Measurements from ENCODE around the gene ADO.

DNA sequence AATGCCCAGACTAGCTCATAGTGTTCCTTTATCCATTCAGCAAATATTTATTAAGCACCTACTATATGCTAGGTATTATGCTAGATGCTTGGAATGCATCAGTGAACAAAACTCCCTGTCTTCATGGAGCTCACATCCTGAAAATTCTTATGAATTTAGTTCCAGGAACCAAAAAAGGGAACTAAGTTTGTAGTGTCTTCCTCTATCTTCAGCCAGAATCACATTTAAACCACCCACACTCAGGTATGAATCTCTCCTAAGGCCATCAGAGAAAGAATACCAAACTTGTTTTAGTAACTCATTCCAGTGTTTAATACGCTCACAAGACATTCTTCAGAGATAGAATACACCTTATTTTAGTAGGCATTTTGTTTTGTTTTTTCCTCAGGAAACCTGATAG, 21.8 kb downstream of the ADO start:
- no peak for TF ChIP-seq CTCF (IDR thresholded peaks at IDR 0.05)
- no peak for TF ChIP-seq CREB1 (CRISPR knock-in tag; IDR thresholded peaks at IDR 0.05)
- no peak for TF ChIP-seq GABPB1 (CRISPR knock-in tag; IDR thresholded peaks at IDR 0.05)
- TF ChIP-seq TEAD4 (CRISPR knock-in tag; IDR thresholded peaks at IDR 0.05): no peak
- no peak for TF ChIP-seq ATF1 (CRISPR knock-in tag; IDR thresholded peaks at IDR 0.05)
- no peak for TF ChIP-seq AFF4 (CRISPR knock-in tag; IDR thresholded peaks at IDR 0.05; ENCODE audit: borderline replicate concordance)
- TF ChIP-seq MLX (CRISPR knock-in tag; IDR thresholded peaks at IDR 0.05): no peak
- TF ChIP-seq, protein P1, sequence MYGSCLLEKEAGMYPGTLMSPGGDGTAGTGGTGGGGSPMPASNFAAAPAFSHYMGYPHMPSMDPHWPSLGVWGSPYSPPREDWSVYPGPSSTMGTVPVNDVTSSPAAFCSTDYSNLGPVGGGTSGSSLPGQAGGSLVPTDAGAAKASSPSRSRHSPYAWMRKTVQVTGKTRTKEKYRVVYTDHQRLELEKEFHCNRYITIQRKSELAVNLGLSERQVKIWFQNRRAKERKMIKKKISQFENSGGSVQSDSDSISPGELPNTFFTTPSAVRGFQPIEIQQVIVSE (CRISPR knock-in tag; IDR thresholded peaks at IDR 0.05; ENCODE audit: borderline replicate concordance): no peak
- no peak for TF ChIP-seq JUN (CRISPR knock-in tag; IDR thresholded peaks at IDR 0.05)
- TF ChIP-seq HMGXB4 (CRISPR knock-in tag; IDR thresholded peaks at IDR 0.05): no peak
- no peak for TF ChIP-seq NR3C1 (CRISPR knock-in tag; conservative IDR thresholded peaks at IDR 0.05; ENCODE audit: low read depth)
- TF ChIP-seq, protein P2, sequence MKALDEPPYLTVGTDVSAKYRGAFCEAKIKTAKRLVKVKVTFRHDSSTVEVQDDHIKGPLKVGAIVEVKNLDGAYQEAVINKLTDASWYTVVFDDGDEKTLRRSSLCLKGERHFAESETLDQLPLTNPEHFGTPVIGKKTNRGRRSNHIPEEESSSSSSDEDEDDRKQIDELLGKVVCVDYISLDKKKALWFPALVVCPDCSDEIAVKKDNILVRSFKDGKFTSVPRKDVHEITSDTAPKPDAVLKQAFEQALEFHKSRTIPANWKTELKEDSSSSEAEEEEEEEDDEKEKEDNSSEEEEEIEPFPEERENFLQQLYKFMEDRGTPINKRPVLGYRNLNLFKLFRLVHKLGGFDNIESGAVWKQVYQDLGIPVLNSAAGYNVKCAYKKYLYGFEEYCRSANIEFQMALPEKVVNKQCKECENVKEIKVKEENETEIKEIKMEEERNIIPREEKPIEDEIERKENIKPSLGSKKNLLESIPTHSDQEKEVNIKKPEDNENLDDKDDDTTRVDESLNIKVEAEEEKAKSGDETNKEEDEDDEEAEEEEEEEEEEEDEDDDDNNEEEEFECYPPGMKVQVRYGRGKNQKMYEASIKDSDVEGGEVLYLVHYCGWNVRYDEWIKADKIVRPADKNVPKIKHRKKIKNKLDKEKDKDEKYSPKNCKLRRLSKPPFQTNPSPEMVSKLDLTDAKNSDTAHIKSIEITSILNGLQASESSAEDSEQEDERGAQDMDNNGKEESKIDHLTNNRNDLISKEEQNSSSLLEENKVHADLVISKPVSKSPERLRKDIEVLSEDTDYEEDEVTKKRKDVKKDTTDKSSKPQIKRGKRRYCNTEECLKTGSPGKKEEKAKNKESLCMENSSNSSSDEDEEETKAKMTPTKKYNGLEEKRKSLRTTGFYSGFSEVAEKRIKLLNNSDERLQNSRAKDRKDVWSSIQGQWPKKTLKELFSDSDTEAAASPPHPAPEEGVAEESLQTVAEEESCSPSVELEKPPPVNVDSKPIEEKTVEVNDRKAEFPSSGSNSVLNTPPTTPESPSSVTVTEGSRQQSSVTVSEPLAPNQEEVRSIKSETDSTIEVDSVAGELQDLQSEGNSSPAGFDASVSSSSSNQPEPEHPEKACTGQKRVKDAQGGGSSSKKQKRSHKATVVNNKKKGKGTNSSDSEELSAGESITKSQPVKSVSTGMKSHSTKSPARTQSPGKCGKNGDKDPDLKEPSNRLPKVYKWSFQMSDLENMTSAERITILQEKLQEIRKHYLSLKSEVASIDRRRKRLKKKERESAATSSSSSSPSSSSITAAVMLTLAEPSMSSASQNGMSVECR (CRISPR knock-in tag; IDR thresholded peaks at IDR 0.05; ENCODE audit: borderline replicate concordance): no peak

All from WTC11 (cell line).